Dendritic cell treated with granulocyte-macrophage colony-stimulating factor and Interleukin-4, amounts not matched to agents 40 ng/mL and 50 ng/mL, for 4 days (primary cell): ENCODE measurements around the gene KLRF1.

ENCODE experiments used
- H3K27ac Mint-ChIP-seq: one replicate; pipeline ENCODE4 v1.8.0; 2022; ENCODE audit warnings: mild to moderate bottlenecking, mixed read lengths
- H3K27me3 Mint-ChIP-seq: one replicate; pipeline ENCODE4 v1.8.0; 2022; ENCODE audit warnings: mild to moderate bottlenecking, mixed read lengths
- H3K36me3 Mint-ChIP-seq: one replicate; pipeline ENCODE4 v1.8.0; 2022; ENCODE audit warnings: low read depth, mixed read lengths
- H3K4me1 Mint-ChIP-seq: one replicate; pipeline ENCODE4 v1.8.0; 2022; ENCODE audit warnings: low read depth, mixed read lengths
- H3K4me3 Mint-ChIP-seq: one replicate; pipeline ENCODE4 v1.8.0; 2022; ENCODE audit warnings: mild to moderate bottlenecking, moderate library complexity, mixed read lengths
- H3K9me3 Mint-ChIP-seq: one replicate; pipeline ENCODE4 v1.8.0; 2022; ENCODE audit warnings: mixed read lengths
- intact Hi-C: fragments of 100-400 bp; cut with micrococcal nuclease; formaldehyde crosslinking; loops from one replicate; pipeline ENCODE4 v1.15.0; 2022

Gene KLRF1

GRCh38 chr12:9827209-9827888, at the start of gene KLRF1:
TSS of gene KLRF1 (plus strand) at chr12:9827481. CDS start at chr12:9827545, 64 bp downstream.
- no peaks in the 10 kb centered on the region for H3K4me1 Mint-ChIP-seq
- intact Hi-C loops: no loop called here
- H3K9me3 Mint-ChIP-seq: no peaks in the 10 kb centered on the region
- no peak within 1 kb of the TSS for H3K27ac Mint-ChIP-seq
- no peaks in the 10 kb centered on the region for H3K36me3 Mint-ChIP-seq
- H3K27me3 Mint-ChIP-seq: peaks cover 2% of the 10 kb centered on the region
- no peak within 1 kb of the TSS for H3K4me3 Mint-ChIP-seq

- no peaks in the 10 kb centered on the region for H3K9me3 Mint-ChIP-seq
- intact Hi-C loops: no loop called here
- no peak overlapping the region for H3K4me3 Mint-ChIP-seq
- H3K27ac Mint-ChIP-seq: peak overlapping the region; percentile 62
- no peaks in the 10 kb centered on the region for H3K27me3 Mint-ChIP-seq
- H3K36me3 Mint-ChIP-seq: no peaks in the 10 kb centered on the region
- H3K4me1 Mint-ChIP-seq: peaks cover 35% of the 10 kb centered on the region
These were observed 48.1 kb upstream of the KLRF1 start for GRCh38 chr12:9779209-9779608.

- no peaks in the 10 kb centered on the region for H3K9me3 Mint-ChIP-seq
- H3K36me3 Mint-ChIP-seq: no peaks in the 10 kb centered on the region
- no peak overlapping the region for H3K27ac Mint-ChIP-seq
- no peak overlapping the region for H3K4me3 Mint-ChIP-seq
- peaks cover 23% of the 10 kb centered on the region for H3K4me1 Mint-ChIP-seq
- no peaks in the 10 kb centered on the region for H3K27me3 Mint-ChIP-seq
- intact Hi-C loops: no loop called here
These were observed 45.9 kb upstream of the KLRF1 start for GRCh38 chr12:9781360-9781759.

GRCh38 chr12:9782547-9783382, 44.5 kb upstream of the KLRF1 start:
- no peaks in the 10 kb centered on the region for H3K9me3 Mint-ChIP-seq
- intact Hi-C loops: no loop called here
- no peaks in the 10 kb centered on the region for H3K27me3 Mint-ChIP-seq
- H3K27ac Mint-ChIP-seq: no peak overlapping the region
- no peak overlapping the region for H3K4me3 Mint-ChIP-seq
- H3K36me3 Mint-ChIP-seq: no peaks in the 10 kb centered on the region
- peaks cover 23% of the 10 kb centered on the region for H3K4me1 Mint-ChIP-seq

GRCh38 chr12:9784326-9784725, 43.0 kb upstream of the KLRF1 start:
- no peak overlapping the region for H3K27ac Mint-ChIP-seq
- intact Hi-C loops: no loop called here
- H3K4me3 Mint-ChIP-seq: no peak overlapping the region
- H3K27me3 Mint-ChIP-seq: no peaks in the 10 kb centered on the region
- H3K36me3 Mint-ChIP-seq: no peaks in the 10 kb centered on the region
- H3K4me1 Mint-ChIP-seq: peaks cover 10% of the 10 kb centered on the region
- H3K9me3 Mint-ChIP-seq: no peaks in the 10 kb centered on the region

- Mint-ChIP-seq H3K4me3 (no peak overlapping the region), H3K36me3 (no peaks in the 10 kb centered on the region), H3K27me3 (no peaks in the 10 kb centered on the region), H3K9me3 (no peaks in the 10 kb centered on the region), H3K27ac (no peak overlapping the region), H3K4me1 (peaks cover 5% of the 10 kb centered on the region)
- intact Hi-C loops: no loop called here
These were observed 42.5 kb upstream of the KLRF1 start for GRCh38 chr12:9784816-9785215.

- Mint-ChIP-seq H3K36me3 (no peaks in the 10 kb centered on the region), H3K27ac (no peak overlapping the region), H3K27me3 (peaks cover 2% of the 10 kb centered on the region), H3K4me1 (peaks cover 15% of the 10 kb centered on the region), H3K4me3 (no peak overlapping the region), H3K9me3 (peaks cover 8% of the 10 kb centered on the region)
- intact Hi-C loops: no loop called here
These were observed 40.3 kb upstream of the KLRF1 start for GRCh38 chr12:9786726-9787717.

- Mint-ChIP-seq H3K27ac (no peak overlapping the region), H3K4me1 (peaks cover 44% of the 10 kb centered on the region), H3K9me3 (peaks cover 8% of the 10 kb centered on the region), H3K36me3 (no peaks in the 10 kb centered on the region), H3K27me3 (peaks cover 2% of the 10 kb centered on the region), H3K4me3 (no peak overlapping the region)
- intact Hi-C loops: no loop called here
These were observed 34.9 kb upstream of the KLRF1 start for GRCh38 chr12:9792185-9792900.

- H3K36me3 Mint-ChIP-seq: no peaks in the 10 kb centered on the region
- H3K4me1 Mint-ChIP-seq: peaks cover 46% of the 10 kb centered on the region
- H3K4me3 Mint-ChIP-seq: no peak overlapping the region
- peaks cover 2% of the 10 kb centered on the region for H3K27me3 Mint-ChIP-seq
- intact Hi-C loops: no loop called here
- peaks cover 8% of the 10 kb centered on the region for H3K9me3 Mint-ChIP-seq
- no peak overlapping the region for H3K27ac Mint-ChIP-seq
These were observed 34.2 kb upstream of the KLRF1 start for GRCh38 chr12:9792961-9793617.

GRCh38 chr12:9793779-9794395, 33.4 kb upstream of the KLRF1 start:
- intact Hi-C loops: no loop called here
- peaks cover 8% of the 10 kb centered on the region for H3K9me3 Mint-ChIP-seq
- H3K36me3 Mint-ChIP-seq: no peaks in the 10 kb centered on the region
- H3K27me3 Mint-ChIP-seq: peaks cover 2% of the 10 kb centered on the region
- H3K27ac Mint-ChIP-seq: no peak overlapping the region
- H3K4me1 Mint-ChIP-seq: peaks cover 48% of the 10 kb centered on the region
- peak overlapping the region; percentile 17 for H3K4me3 Mint-ChIP-seq

- Mint-ChIP-seq H3K9me3 (peaks cover 8% of the 10 kb centered on the region), H3K27ac (peak overlapping the region; percentile 11), H3K27me3 (peaks cover 2% of the 10 kb centered on the region), H3K4me3 (no peak overlapping the region), H3K36me3 (no peaks in the 10 kb centered on the region), H3K4me1 (peaks cover 48% of the 10 kb centered on the region)
- intact Hi-C loops: no loop called here
These were observed 32.7 kb upstream of the KLRF1 start for GRCh38 chr12:9794484-9795093.

- no peak overlapping the region for H3K4me3 Mint-ChIP-seq
- H3K9me3 Mint-ChIP-seq: peaks cover 1% of the 10 kb centered on the region
- H3K27me3 Mint-ChIP-seq: peaks cover 2% of the 10 kb centered on the region
- H3K27ac Mint-ChIP-seq: peak overlapping the region; percentile 76
- peaks cover 42% of the 10 kb centered on the region for H3K4me1 Mint-ChIP-seq
- intact Hi-C loops: loop anchor here (2.0 kb wide), 1 partner anchor 45 kb away; no protein-coding TSS in a partner anchor
- no peaks in the 10 kb centered on the region for H3K36me3 Mint-ChIP-seq
These were observed 31.3 kb upstream of the KLRF1 start for GRCh38 chr12:9795945-9796344.
